HG03139 (cell line): ENCODE data around the gene ARHGAP21.

Experiments
- ATAC-seq: cut with Tn5 transposase; IDR thresholded peaks from one replicate; pipeline ENCODE4 v1.9.1; 2021; ENCODE audit not compliant: unreplicated experiment

Gene ARHGAP21

GRCh38 chr10:24722676-24723385 is 856 bp downstream of the ARHGAP21 start:
- peak; percentile 23 for ATAC-seq

- ATAC-seq, result no peak
These were observed 1.5 kb downstream of the ARHGAP21 start for GRCh38 chr10:24722131-24722675.

GRCh38 chr10:24721229-24722106 is 2.2 kb downstream of the ARHGAP21 start:
- no peak for ATAC-seq

GRCh38 chr10:24720096-24720495 is 3.6 kb downstream of the ARHGAP21 start:
- ATAC-seq, result no peak

GRCh38 chr10:24718031-24718855 is 5.4 kb downstream of the ARHGAP21 start:
- ATAC-seq, result no peak

- no peak for ATAC-seq
These were observed 7.4 kb downstream of the ARHGAP21 start for GRCh38 chr10:24716295-24716694.

- ATAC-seq, result no peak
These were observed 8.4 kb downstream of the ARHGAP21 start for GRCh38 chr10:24715246-24715769.

GRCh38 chr10:24713086-24713485 is 10.6 kb downstream of the ARHGAP21 start:
- ATAC-seq, result no peak

GRCh38 chr10:24711465-24711864 is 12.2 kb downstream of the ARHGAP21 start:
- no peak for ATAC-seq

- no peak for ATAC-seq
These were observed 15.6 kb downstream of the ARHGAP21 start for GRCh38 chr10:24708081-24708480.

GRCh38 chr10:24707445-24707844 is 16.2 kb downstream of the ARHGAP21 start:
- ATAC-seq, result no peak

GRCh38 chr10:24706479-24707118 is 17.1 kb downstream of the ARHGAP21 start:
- ATAC-seq, result no peak

- no peak for ATAC-seq
These were observed 20.0 kb downstream of the ARHGAP21 start for GRCh38 chr10:24703700-24704099.

- peak; percentile 92 for ATAC-seq
These were observed 22.2 kb downstream of the ARHGAP21 start for GRCh38 chr10:24701447-24701846.

- no peak for ATAC-seq
These were observed 22.7 kb downstream of the ARHGAP21 start for GRCh38 chr10:24700948-24701347.

GRCh38 chr10:24698270-24698669 is 25.4 kb downstream of the ARHGAP21 start:
- ATAC-seq, result no peak

- ATAC-seq, result no peak
These were observed 26.6 kb downstream of the ARHGAP21 start for GRCh38 chr10:24697080-24697479.

GRCh38 chr10:24695452-24695851 is 28.2 kb downstream of the ARHGAP21 start:
- ATAC-seq, result no peak

GRCh38 chr10:24694086-24694485 is 29.6 kb downstream of the ARHGAP21 start:
- no peak for ATAC-seq

GRCh38 chr10:24690961-24691512 is 32.6 kb downstream of the ARHGAP21 start:
- no peak for ATAC-seq
